ENCODE measurements around the gene S100A7. TPM values are rescaled to one million over a fixed set of nuclear protein-coding genes. Genes with fewer than 3 reads are reported as not detected.
"Not testable (repeated sequence)": the region's sequence is repeated elsewhere in the genome, so short reads cannot be mapped to it uniquely, and the experiment has no call there.

The S100A7 gene
- total RNA-seq, 1 donor: not detected

GRCh38 chr1:153420306-153420705 is 40.1 kb downstream of the S100A7 start:
- H3K4me3 ChIP-seq (ENCODE audit: low read depth, low read length): no peak overlapping the region
- no peak for TF ChIP-seq CTCF (IDR thresholded peaks at IDR 0.05; ENCODE audit: insufficient read depth, low read length)
- no peak for DNase-seq (ENCODE audit: low read depth)

- H3K4me3 ChIP-seq (ENCODE audit: low read depth, low read length); DNase-seq (ENCODE audit: low read depth): not testable (repeated sequence)
Measured at GRCh38 chr1:153419436-153419793, 41.0 kb downstream of the S100A7 start.

GRCh38 chr1:153418758-153419435 is 41.6 kb downstream of the S100A7 start:
- DNase-seq (ENCODE audit: low read depth); H3K4me3 ChIP-seq (ENCODE audit: low read depth, low read length): not testable (repeated sequence)

- H3K4me3 ChIP-seq (ENCODE audit: low read depth, low read length): no peak overlapping the region
- TF ChIP-seq CTCF (IDR thresholded peaks at IDR 0.05; ENCODE audit: insufficient read depth, low read length): no peak
- no peak for DNase-seq (ENCODE audit: low read depth)
Measured at GRCh38 chr1:153417136-153417888, 43.1 kb downstream of the S100A7 start.

- no peak for DNase-seq (ENCODE audit: low read depth)
- H3K4me3 ChIP-seq (ENCODE audit: low read depth, low read length): no peak within 1 kb of the TSS
- TF ChIP-seq CTCF (IDR thresholded peaks at IDR 0.05; ENCODE audit: insufficient read depth, low read length): no peak
Measured at GRCh38 chr1:153415850-153416570, 44.4 kb downstream of the S100A7 start, which contains the start of gene S100A7A. Gene S100A7A, plus strand, starts transcription at chr1:153416520. Its CDS starts 1,563 bp downstream, at chr1:153418083.

GRCh38 chr1:153413961-153414360 is 46.5 kb downstream of the S100A7 start:
- DNase-seq (ENCODE audit: low read depth); H3K4me3 ChIP-seq (ENCODE audit: low read depth, low read length): not testable (repeated sequence)

Other genes with a start within 250 kb of the S100A7 start
- not detected in 2 replicates for gene PRR9, start 243.1 kb downstream of the S100A7 start, total RNA-seq (ENCODE audit: low replicate concordance)
- gene LORICRIN, start 201.0 kb downstream of the S100A7 start, total RNA-seq (ENCODE audit: low replicate concordance): not detected in 2 replicates
- not detected in 2 replicates for gene PGLYRP3, start 147.7 kb downstream of the S100A7 start, total RNA-seq (ENCODE audit: low replicate concordance)
- gene PGLYRP4, start 111.8 kb downstream of the S100A7 start, total RNA-seq (ENCODE audit: low replicate concordance): not detected in 2 replicates
- gene S100A9, start 102.8 kb downstream of the S100A7 start, total RNA-seq (ENCODE audit: low replicate concordance): not detected in 2 replicates
- gene S100A12, start 85.0 kb downstream of the S100A7 start, total RNA-seq (ENCODE audit: low replicate concordance): not detected in 2 replicates
- not detected in 2 replicates for gene S100A8, start 69.6 kb downstream of the S100A7 start, total RNA-seq (ENCODE audit: low replicate concordance)
- not detected in 2 replicates for gene S100A7A, start 44.1 kb downstream of the S100A7 start, total RNA-seq (ENCODE audit: low replicate concordance)
- gene S100A6, start 75.3 kb upstream of the S100A7 start, total RNA-seq (ENCODE audit: low replicate concordance): 681 and 1,303 TPM in 2 replicates
- 0.99 TPM in 1 of 2 replicates, not detected in the other for gene S100A5, start 80.3 kb upstream of the S100A7 start, total RNA-seq (ENCODE audit: low replicate concordance)
- 203 and 585 TPM in 2 replicates for gene S100A4, start 85.2 kb upstream of the S100A7 start, total RNA-seq (ENCODE audit: low replicate concordance)
- 4.3 TPM in 1 of 2 replicates, not detected in the other for gene S100A3, start 88.6 kb upstream of the S100A7 start, total RNA-seq (ENCODE audit: low replicate concordance)
- 3.3 TPM in 1 of 2 replicates, not detected in the other for gene S100A2, start 105.2 kb upstream of the S100A7 start, total RNA-seq (ENCODE audit: low replicate concordance)
- 159 and 406 TPM in 2 replicates for gene S100A16, start 152.5 kb upstream of the S100A7 start, total RNA-seq (ENCODE audit: low replicate concordance)
- gene S100A14, start 155.7 kb upstream of the S100A7 start, total RNA-seq (ENCODE audit: low replicate concordance): 0.18 TPM in 1 of 2 replicates, not detected in the other
- gene S100A13, start 166.9 kb upstream of the S100A7 start, total RNA-seq (ENCODE audit: low replicate concordance): 220 and 296 TPM in 2 replicates
- gene S100A1, start 167.8 kb upstream of the S100A7 start, total RNA-seq (ENCODE audit: low replicate concordance): 0.54 and 2.9 TPM in 2 replicates
- 26.8 and 44.6 TPM in 2 replicates for gene CHTOP, start 173.4 kb upstream of the S100A7 start, total RNA-seq (ENCODE audit: low replicate concordance)
- gene SNAPIN, start 198.1 kb upstream of the S100A7 start, total RNA-seq (ENCODE audit: low replicate concordance): 16.7 and 68.8 TPM in 2 replicates
- 154 and 189 TPM in 2 replicates for gene ILF2, start 210.3 kb upstream of the S100A7 start, total RNA-seq (ENCODE audit: low replicate concordance)
- gene NPR1, start 218.0 kb upstream of the S100A7 start, total RNA-seq (ENCODE audit: low replicate concordance): 1.5 and 24.0 TPM in 2 replicates

All from fibroblast of the aortic adventitia (primary cell).